ENCODE data around the gene ITPR1. TPM values are rescaled to one million over a fixed set of nuclear protein-coding genes. Genes with fewer than 3 reads are reported as not detected.

ITPR1 gene
- total RNA-seq, 1 experiment from 2014 or later: 11.3 TPM

GRCh38 chr3:4799266-4800256 lies 306.4 kb downstream of the ITPR1 start:
- Histone ChIP-seq H4K20me1 (ENCODE audit: insufficient read depth) (no peaks in the 10 kb centered on the region), H3K4me1 (replicated peaks; ENCODE audit: insufficient read depth) (no peaks in the 10 kb centered on the region), H3K27me3 (ENCODE audit: insufficient read depth, low read depth) (no peaks in the 10 kb centered on the region), H3K4me2 (no peak overlapping the region), H3K79me2 (ENCODE audit: low read depth) (no peaks in the 10 kb centered on the region), H3K9me3 (ENCODE audit: insufficient read depth, low read depth) (no peaks in the 10 kb centered on the region), H3K27ac (no peak overlapping the region), H3K9me2 (ENCODE audit: insufficient read depth) (no peaks in the 10 kb centered on the region), H3F3A (ENCODE audit: insufficient read depth, low read depth) (no peaks in the 10 kb centered on the region), H2AFZ (no peak overlapping the region), H3K4me3 (no peak overlapping the region), H3K36me3 (ENCODE audit: low read depth) (no peaks in the 10 kb centered on the region)
- no peak for TF ChIP-seq EZH2 (IDR thresholded peaks at IDR 0.05; ENCODE audit: low read depth)
- TF ChIP-seq, protein P1, sequence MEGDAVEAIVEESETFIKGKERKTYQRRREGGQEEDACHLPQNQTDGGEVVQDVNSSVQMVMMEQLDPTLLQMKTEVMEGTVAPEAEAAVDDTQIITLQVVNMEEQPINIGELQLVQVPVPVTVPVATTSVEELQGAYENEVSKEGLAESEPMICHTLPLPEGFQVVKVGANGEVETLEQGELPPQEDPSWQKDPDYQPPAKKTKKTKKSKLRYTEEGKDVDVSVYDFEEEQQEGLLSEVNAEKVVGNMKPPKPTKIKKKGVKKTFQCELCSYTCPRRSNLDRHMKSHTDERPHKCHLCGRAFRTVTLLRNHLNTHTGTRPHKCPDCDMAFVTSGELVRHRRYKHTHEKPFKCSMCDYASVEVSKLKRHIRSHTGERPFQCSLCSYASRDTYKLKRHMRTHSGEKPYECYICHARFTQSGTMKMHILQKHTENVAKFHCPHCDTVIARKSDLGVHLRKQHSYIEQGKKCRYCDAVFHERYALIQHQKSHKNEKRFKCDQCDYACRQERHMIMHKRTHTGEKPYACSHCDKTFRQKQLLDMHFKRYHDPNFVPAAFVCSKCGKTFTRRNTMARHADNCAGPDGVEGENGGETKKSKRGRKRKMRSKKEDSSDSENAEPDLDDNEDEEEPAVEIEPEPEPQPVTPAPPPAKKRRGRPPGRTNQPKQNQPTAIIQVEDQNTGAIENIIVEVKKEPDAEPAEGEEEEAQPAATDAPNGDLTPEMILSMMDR (conservative IDR thresholded peaks at IDR 0.05): no peak
- BruUV-seq (replicated peaks): no TSS peak
- intact Hi-C loops (cut with micrococcal nuclease; ENCODE audit: unreplicated experiment): no loop called here
- POLR2A ChIA-PET (ENCODE audit: unreplicated experiment): no interaction called here
- no peak for DNase-seq
- CTCF ChIA-PET: interaction anchor here (0.6 kb wide), 1 partner anchor 79 kb away, joined by 3 read pairs; no protein-coding TSS in a partner anchor

DNA sequence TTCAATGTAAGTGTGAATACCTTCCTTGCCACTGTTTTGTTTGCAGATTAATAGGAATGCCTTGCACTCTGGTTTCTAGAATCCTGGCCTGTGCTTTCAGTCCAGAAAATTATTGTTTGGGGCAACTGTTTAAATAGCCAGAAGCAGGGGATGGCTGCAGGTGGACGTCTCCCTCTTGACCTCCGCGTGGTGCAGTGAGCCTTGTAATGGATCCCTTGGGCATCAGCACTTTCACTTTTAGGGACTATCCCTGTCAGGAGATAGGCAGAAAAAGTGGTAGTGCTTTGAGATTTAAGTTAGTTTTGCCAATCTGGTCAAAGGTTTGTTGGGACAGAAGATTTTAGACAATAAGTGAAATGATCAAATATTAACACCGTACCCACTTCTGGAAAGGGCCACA lies 307.4 kb downstream of the ITPR1 start:
- BruUV-seq (replicated peaks): no TSS peak
- TF ChIP-seq EZH2 (IDR thresholded peaks at IDR 0.05; ENCODE audit: low read depth): no peak
- CTCF ChIA-PET: no interaction called here

GRCh38 chr3:4801892-4802291 lies 308.7 kb downstream of the ITPR1 start:
- Histone ChIP-seq H3K4me3 (no peak overlapping the region), H3K4me2 (no peak overlapping the region), H3K27ac (no peak overlapping the region), H3F3A (ENCODE audit: insufficient read depth, low read depth) (no peaks in the 10 kb centered on the region), H3K4me1 (replicated peaks; ENCODE audit: insufficient read depth) (no peaks in the 10 kb centered on the region), H3K9me2 (ENCODE audit: insufficient read depth) (no peaks in the 10 kb centered on the region), H3K27me3 (ENCODE audit: insufficient read depth, low read depth) (no peaks in the 10 kb centered on the region), H3K9me3 (ENCODE audit: insufficient read depth, low read depth) (no peaks in the 10 kb centered on the region), H2AFZ (no peak overlapping the region), H3K36me3 (ENCODE audit: low read depth) (no peaks in the 10 kb centered on the region), H3K79me2 (ENCODE audit: low read depth) (no peaks in the 10 kb centered on the region), H4K20me1 (ENCODE audit: insufficient read depth) (no peaks in the 10 kb centered on the region)
- no peak for DNase-seq
- ChIA-PET CTCF (no interaction called here), POLR2A (ENCODE audit: unreplicated experiment) (no interaction called here)
- no TSS peak for BruUV-seq (replicated peaks)
- TF ChIP-seq, protein P1 (conservative IDR thresholded peaks at IDR 0.05): no peak
- TF ChIP-seq EZH2 (IDR thresholded peaks at IDR 0.05; ENCODE audit: low read depth): no peak
- intact Hi-C loops (cut with micrococcal nuclease; ENCODE audit: unreplicated experiment): no loop called here

More for the DNA sequence above, 307.4 kb downstream of the ITPR1 start:
- Histone ChIP-seq H3K36me3 (ENCODE audit: low read depth) (no peaks in the 10 kb centered on the region), H4K20me1 (ENCODE audit: insufficient read depth) (no peaks in the 10 kb centered on the region), H3F3A (ENCODE audit: insufficient read depth, low read depth) (no peaks in the 10 kb centered on the region), H3K4me1 (replicated peaks; ENCODE audit: insufficient read depth) (no peaks in the 10 kb centered on the region), H2AFZ (no peak overlapping the region), H3K4me3 (no peak overlapping the region), H3K27ac (no peak overlapping the region), H3K9me2 (ENCODE audit: insufficient read depth) (no peaks in the 10 kb centered on the region), H3K27me3 (ENCODE audit: insufficient read depth, low read depth) (no peaks in the 10 kb centered on the region), H3K79me2 (ENCODE audit: low read depth) (no peaks in the 10 kb centered on the region), H3K9me3 (ENCODE audit: insufficient read depth, low read depth) (no peaks in the 10 kb centered on the region), H3K4me2 (no peak overlapping the region)
- intact Hi-C loops (cut with micrococcal nuclease; ENCODE audit: unreplicated experiment): no loop called here
- POLR2A ChIA-PET (ENCODE audit: unreplicated experiment): no interaction called here
- DNase-seq: no peak

Measured in PC-9 (cell line).